ENCODE measurements around the gene KIZ.

The KIZ gene

GRCh38 chr20:21224217-21224616, 98.3 kb downstream of the KIZ start:
- TF ChIP-seq CTCF (IDR thresholded peaks at IDR 0.05) = no peak

- no peak for TF ChIP-seq CTCF (IDR thresholded peaks at IDR 0.05)
Observed at GRCh38 chr20:21225215-21225947, 99.5 kb downstream of the KIZ start.

GRCh38 chr20:21228511-21228910, 102.6 kb downstream of the KIZ start:
- TF ChIP-seq CTCF (IDR thresholded peaks at IDR 0.05) = no peak

- no peak for TF ChIP-seq CTCF (IDR thresholded peaks at IDR 0.05)
Observed at GRCh38 chr20:21229163-21229562, 103.3 kb downstream of the KIZ start.

GRCh38 chr20:21230220-21230619, 104.3 kb downstream of the KIZ start:
- no peak for TF ChIP-seq CTCF (IDR thresholded peaks at IDR 0.05)

GRCh38 chr20:21230686-21231085, 104.8 kb downstream of the KIZ start:
- TF ChIP-seq CTCF (IDR thresholded peaks at IDR 0.05) = no peak

GRCh38 chr20:21232546-21233280, 106.8 kb downstream of the KIZ start:
- TF ChIP-seq CTCF (IDR thresholded peaks at IDR 0.05) = no peak

Measured in LNCAP (cell line).